Esophagus muscularis mucosa (tissue), 4 donors: ENCODE results near the gene UVRAG.

ENCODE experiments used
- EP300 ChIP-seq: sonication (generic); formaldehyde crosslinking; IDR thresholded peaks from one replicate; pipeline ENCODE4 v1.6.1; 2017; ENCODE audit warnings: antibody characterized with exemption
- POLR2A ChIP-seq: fragments of 450-650 bp; IDR thresholded peaks from one replicate; pipeline ENCODE4 v1.6.1; 2017; ENCODE audit warnings: antibody characterized with exemption, moderate library complexity, mild to moderate bottlenecking, low read depth
- POLR2AphosphoS5 ChIP-seq, 2 donors: sonication (generic); formaldehyde crosslinking; IDR thresholded peaks; one replicate each; pipeline ENCODE4 v1.6.1; 2017; ENCODE audit warnings: antibody characterized with exemption in 2 of 2
- TF ChIP-seq, protein P1 (sequence below), 3 experiments: fragments of 200-600 bp in 2 of 3; fragments of 450-650 bp in 1 of 3; sonication (generic) in 2 of 3; IDR thresholded peaks; one replicate each; pipeline ENCODE4 v1.5.1; 2017 to 2019; ENCODE audit warnings: antibody characterized with exemption in 3 of 3, mild to moderate bottlenecking in 2 of 3, moderate library complexity in 1 of 3

DNA sequence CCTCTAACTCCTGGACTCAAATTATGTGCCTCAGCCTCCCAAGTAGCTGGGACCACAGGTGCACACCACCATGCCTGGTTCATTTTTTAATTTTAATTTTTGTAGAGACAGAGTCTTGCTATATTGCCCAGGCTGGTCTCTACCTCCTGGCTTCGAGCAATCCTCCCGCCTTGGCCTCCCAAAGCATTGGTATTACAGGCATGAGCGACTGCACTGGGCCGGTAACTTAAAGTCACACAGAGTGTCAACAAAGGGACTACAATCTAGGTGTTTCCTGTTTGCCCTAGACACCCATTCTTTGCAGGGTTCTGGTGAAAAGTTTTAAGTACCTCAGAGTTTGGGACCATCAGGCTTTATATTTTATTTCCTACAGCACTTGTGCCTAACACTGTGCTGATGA, 8.4 kb downstream of the UVRAG start:
- TF ChIP-seq, protein P1, sequence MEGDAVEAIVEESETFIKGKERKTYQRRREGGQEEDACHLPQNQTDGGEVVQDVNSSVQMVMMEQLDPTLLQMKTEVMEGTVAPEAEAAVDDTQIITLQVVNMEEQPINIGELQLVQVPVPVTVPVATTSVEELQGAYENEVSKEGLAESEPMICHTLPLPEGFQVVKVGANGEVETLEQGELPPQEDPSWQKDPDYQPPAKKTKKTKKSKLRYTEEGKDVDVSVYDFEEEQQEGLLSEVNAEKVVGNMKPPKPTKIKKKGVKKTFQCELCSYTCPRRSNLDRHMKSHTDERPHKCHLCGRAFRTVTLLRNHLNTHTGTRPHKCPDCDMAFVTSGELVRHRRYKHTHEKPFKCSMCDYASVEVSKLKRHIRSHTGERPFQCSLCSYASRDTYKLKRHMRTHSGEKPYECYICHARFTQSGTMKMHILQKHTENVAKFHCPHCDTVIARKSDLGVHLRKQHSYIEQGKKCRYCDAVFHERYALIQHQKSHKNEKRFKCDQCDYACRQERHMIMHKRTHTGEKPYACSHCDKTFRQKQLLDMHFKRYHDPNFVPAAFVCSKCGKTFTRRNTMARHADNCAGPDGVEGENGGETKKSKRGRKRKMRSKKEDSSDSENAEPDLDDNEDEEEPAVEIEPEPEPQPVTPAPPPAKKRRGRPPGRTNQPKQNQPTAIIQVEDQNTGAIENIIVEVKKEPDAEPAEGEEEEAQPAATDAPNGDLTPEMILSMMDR (IDR thresholded peaks at IDR 0.05), result no peak
- no peak for TF ChIP-seq POLR2AphosphoS5 (IDR thresholded peaks at IDR 0.05)
- no peak for TF ChIP-seq POLR2A
- TF ChIP-seq EP300, result no peak
